ENCODE measurements around the gene RAD51B.

DNA sequence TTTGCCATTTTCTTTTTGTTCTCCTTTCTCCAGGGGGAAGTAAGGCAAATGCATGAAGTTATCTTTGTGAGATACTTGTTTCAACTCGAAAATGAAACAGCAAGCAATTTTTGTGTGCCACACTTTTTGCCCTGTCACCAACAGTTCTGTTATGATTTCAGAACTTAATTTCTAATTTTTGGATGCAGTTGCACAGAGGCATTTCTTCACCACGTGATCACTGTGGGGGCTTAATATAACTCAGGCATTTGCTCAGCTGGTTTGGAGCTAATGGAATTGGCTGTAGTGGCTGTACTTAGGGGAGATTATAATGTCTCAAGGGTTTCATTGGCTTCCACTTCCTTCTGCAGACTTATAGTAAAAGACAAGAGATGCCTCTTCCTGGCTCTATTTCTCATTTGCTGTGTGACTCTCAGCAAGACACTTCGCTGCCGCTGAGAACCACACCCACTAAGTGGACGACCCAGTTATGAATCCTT lies 452.4 kb downstream of the RAD51B start:
- no peak for TF ChIP-seq EZH2 (IDR thresholded peaks at IDR 0.05; ENCODE audit: borderline replicate concordance)
- no peak for TF ChIP-seq CTCF (IDR thresholded peaks at IDR 0.05; ENCODE audit: poor library complexity)
- no peak for TF ChIP-seq EZH2phosphoT487 (IDR thresholded peaks at IDR 0.05; ENCODE audit: low read depth, severe bottlenecking, unreplicated experiment)

Data from hepatocyte (in vitro differentiated cells).